ENCODE data around the gene GARIN5A. TPM values are rescaled to one million over a fixed set of nuclear protein-coding genes. Genes with fewer than 3 reads are reported as not detected.

Gene GARIN5A
- total and polyA plus RNA-seq, 2 donors, result 1.3 TPM; not detected in 1

DNA sequence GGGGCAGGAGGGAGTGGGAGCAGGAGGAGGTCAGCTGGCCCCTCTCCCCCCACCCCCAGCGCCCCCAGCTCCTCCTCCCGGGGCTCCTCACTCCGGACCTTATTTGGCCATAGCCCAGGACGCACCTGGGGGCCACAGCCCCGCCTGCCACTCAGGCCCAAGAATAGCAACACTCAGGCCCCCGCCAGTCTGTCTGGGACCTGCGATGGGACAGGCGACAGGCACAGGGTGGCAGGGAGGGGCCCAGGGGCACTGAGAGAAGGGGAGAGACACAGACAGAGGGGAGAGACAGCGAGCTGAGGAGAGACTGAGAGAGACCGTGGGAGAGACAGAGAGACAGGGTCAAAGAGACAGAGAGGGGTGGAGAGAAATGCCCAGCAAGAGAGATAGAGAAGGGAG lies 24.1 kb upstream of the GARIN5A start:
- no peaks in the 10 kb centered on the region for H3K4me1 ChIP-seq (ENCODE audit: insufficient read depth)
- DNase-seq (ENCODE audit: extremely low spot score), result no peak
- WGBS, result 50% methylated on average over 10 of the region's 10 CpGs
- no peaks in the 10 kb centered on the region for H3K36me3 ChIP-seq (ENCODE audit: insufficient read depth)
- H3K27ac ChIP-seq (ENCODE audit: low read depth), result no peak overlapping the region
- H3K4me3 ChIP-seq (ENCODE audit: low read depth, low read length), result no peak overlapping the region

DNA sequence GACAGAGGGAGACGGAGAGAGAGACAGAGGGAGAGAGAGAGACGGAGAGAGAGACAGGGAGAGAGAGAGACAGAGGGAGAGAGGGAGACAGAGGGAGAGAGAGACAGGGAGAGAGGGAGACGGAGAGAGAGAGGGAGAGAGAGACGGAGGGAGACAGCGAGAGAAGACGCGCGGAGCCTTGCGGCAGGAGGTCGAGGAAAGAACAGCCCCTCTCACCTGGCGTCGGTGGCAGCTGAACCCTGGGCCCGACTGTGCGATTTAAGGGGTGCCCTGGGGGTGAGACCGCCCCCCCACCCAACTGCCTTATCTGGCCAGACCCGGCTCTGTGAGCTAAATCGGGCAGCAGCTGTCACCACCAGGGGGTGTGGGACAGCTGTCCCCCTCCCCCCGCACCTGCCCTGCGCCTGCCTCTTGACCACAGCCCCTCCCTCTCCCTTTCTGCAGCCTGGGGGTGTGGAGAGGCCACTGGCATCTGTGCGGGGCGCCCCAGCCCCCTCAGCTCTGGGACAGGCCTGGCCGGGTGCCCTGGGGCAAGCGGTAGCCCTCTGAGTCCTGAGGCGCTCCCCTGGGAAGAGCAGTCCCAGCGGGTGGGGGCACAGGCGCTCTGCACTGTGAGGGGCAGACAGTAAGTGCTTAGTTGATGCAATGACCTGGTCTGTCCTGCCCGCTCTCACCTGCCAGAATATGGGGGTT lies 23.6 kb upstream of the GARIN5A start:
- Histone ChIP-seq H3K4me1 (ENCODE audit: insufficient read depth) (no peaks in the 10 kb centered on the region), H3K4me3 (ENCODE audit: low read depth, low read length) (no peak overlapping the region), H3K36me3 (ENCODE audit: insufficient read depth) (no peaks in the 10 kb centered on the region), H3K27ac (ENCODE audit: low read depth) (no peak overlapping the region)
- WGBS, result 27% methylated on average over 27 of the region's 27 CpGs
- DNase-seq (ENCODE audit: extremely low spot score), result no peak

DNA sequence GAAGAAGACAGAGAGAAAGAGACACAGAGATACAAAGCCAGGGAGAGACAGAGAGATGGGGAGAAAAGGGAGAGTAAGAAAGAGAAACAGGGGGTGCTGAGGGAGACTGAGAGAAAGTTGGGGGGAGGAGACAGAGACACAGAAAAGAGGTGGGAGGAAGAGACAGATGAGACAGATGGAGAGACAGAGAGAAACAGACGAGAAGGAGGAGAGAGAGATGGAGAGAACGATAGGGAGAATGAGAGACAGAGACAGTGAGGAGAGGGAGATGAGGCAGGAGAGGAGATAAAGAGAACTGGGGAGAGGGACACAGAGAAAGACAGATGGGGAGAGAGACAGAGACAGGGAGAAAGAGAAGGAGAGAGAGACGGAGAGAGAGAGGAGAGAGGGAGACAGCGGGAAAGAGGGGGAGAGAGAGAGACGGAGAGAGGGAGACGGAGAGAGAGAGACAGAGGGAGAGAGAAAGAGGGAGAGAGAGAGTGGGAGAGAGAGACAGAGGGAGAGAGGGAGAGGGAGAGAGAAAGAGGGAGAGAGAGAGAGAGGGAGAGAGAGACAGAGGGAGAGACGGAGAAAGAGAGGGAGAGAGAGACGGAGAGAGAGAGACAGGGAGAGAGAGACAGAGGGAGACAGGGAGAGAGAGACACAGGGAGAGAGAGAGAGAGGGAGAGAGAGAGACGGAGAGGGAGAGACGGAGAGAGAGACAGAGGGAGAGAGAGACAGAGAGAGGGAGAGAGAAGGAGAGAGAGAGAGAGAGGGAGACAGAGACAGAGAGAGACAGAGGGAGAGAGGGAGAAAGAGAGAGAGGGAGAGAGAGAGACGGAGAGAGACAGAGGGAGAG lies 21.8 kb upstream of the GARIN5A start:
- no peak for DNase-seq (ENCODE audit: extremely low spot score)
- 75% methylated on average over 11 of the region's 11 CpGs for WGBS
- no peak overlapping the region for H3K27ac ChIP-seq (ENCODE audit: low read depth)
- H3K4me1 ChIP-seq (ENCODE audit: insufficient read depth), result no peaks in the 10 kb centered on the region
- H3K4me3 ChIP-seq (ENCODE audit: low read depth, low read length), result no peak overlapping the region
- H3K36me3 ChIP-seq (ENCODE audit: insufficient read depth), result no peaks in the 10 kb centered on the region

DNA sequence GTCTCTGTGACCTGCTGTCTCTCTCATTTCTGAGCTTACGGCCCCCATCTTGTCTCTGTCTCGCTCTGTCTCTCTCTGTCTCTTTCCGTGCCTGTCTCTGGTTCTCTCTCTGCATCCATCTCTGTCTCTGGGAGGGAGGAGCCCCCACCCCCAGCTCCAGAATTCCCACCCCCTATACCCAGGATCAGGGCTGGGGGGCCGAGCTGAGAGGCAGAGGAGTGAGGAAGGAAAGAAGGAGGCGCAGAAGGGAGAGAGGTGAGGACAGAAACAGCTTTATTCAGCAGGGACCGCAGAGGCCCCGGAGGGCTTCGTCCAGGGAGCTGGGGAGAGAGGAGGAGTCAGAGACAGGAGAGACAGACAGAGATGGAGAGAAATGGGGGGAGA lies 20.4 kb upstream of the GARIN5A start:
- 65% methylated on average over 8 of the region's 8 CpGs for WGBS
- DNase-seq (ENCODE audit: extremely low spot score), result no peak
- Histone ChIP-seq H3K4me1 (ENCODE audit: insufficient read depth) (no peaks in the 10 kb centered on the region), H3K27ac (ENCODE audit: low read depth) (no peak overlapping the region), H3K36me3 (ENCODE audit: insufficient read depth) (no peaks in the 10 kb centered on the region), H3K4me3 (ENCODE audit: low read depth, low read length) (no peak overlapping the region)

DNA sequence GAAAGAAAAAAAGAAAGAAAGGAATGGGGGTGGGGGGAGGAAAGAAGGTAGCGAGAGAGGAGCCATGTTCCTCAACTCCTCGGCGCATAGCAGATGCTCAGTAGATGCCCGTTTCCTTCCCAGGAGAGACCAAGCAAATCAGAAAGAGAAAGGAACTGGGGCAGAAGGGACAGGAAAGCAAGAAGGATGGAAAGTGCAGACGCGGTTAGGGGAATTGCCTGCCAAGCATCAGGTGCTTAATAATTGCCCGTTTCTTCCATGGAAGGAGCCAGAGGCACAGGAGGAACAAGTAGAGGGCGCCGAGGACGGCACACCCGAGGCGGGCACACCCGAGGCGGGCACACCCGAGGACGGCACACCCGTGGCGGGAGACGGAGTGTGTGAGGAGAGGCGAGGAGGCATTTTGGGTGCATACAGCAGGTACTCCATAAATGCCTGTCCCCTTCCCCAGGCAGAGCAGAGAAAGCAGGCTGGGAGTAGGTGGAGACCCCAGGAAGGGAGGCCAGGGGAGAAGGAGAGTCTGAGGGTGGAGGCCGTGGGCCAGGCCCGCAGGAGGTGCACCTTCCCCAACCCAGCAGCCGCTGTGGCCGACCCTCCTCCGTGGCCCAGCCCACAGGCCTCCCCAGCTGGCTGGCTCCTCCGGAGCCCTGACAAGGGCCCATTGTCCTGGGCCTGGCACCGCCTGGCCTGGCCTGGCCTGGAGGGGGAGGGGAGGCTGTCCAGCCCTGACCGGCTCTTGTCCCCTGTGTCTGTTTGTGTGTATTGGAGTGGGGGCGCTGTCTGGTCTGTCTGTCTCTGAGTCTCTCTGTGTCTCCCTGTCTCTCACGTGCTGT lies 19.8 kb upstream of the GARIN5A start:
- WGBS, result 68% methylated on average over 30 of the region's 30 CpGs
- H3K27ac ChIP-seq (ENCODE audit: low read depth), result no peak overlapping the region
- H3K36me3 ChIP-seq (ENCODE audit: insufficient read depth), result no peaks in the 10 kb centered on the region
- DNase-seq (ENCODE audit: extremely low spot score), result no peak
- H3K4me3 ChIP-seq (ENCODE audit: low read depth, low read length), result no peak overlapping the region
- H3K4me1 ChIP-seq (ENCODE audit: insufficient read depth), result no peaks in the 10 kb centered on the region

DNA sequence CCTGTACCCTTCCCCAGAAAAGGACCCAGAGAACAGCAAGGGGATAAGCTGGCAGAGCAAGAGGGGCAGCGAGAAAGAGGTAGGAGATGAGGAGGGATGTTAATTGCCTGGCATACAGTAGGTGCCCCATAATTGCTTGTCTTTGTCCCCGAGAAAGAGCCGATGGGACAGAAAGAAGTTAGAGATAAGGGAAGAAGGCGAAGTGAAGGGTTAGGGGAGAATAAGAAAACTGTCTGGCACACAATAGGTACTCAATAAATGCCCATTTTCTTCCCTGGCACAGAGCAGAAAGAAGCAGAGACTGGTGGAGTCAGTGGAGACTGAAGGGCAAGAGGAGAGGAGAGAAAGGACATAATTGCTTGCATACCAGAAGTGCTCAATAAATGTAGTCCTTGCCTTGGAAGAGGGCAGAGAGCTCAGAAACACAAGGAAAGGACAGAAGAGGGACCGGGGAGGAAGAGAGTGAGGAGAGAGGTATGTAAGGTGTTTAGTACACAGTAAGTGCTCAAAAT lies 18.4 kb upstream of the GARIN5A start:
- no peak for DNase-seq (ENCODE audit: extremely low spot score)
- Histone ChIP-seq H3K4me1 (ENCODE audit: insufficient read depth) (no peaks in the 10 kb centered on the region), H3K4me3 (ENCODE audit: low read depth, low read length) (no peak overlapping the region), H3K27ac (ENCODE audit: low read depth) (no peak overlapping the region), H3K36me3 (ENCODE audit: insufficient read depth) (no peaks in the 10 kb centered on the region)
- 85% methylated on average over 5 of the region's 5 CpGs for WGBS

DNA sequence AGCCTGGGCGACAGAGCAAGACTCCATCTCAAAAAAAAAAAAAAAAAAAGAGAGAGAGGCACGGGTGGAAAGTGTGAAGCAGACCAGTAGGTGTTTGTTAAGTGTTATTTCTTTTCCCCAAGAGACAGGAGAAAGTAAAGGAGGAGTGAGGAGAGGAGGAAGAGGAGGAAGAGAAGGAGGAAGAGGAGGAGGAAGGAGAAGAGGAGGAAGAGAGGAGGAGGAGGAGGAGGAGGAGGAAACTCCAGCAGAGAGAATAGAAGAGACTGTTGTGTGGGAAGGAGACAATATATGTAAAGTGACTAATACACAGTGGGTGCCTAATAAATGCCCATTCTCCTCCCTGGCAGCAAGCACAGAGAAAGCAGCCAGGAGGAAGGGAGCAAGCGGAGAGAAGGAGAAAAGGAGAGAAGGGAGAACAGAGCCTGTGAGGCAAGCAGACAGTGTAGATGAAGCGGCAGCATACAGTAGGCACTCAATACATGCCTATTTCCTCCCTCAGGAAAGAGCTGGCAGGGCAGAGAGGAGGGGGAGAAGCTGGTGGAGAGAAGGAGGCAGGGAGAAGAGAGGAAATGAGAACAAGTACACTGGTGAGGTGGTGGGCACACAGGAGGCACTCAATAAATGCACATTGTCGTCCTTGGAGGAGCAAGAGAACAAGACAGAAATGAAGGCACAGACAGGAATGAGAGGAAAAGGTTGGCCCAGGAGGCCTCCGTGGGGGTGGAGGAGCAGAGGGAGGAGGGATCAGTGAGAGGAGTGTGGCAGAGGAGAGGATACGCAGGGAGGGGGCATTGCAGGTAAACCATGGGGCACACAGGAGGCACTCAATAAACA lies 17.8 kb upstream of the GARIN5A start:
- WGBS, result 68% methylated on average over 7 of the region's 7 CpGs
- H3K36me3 ChIP-seq (ENCODE audit: insufficient read depth), result no peaks in the 10 kb centered on the region
- H3K27ac ChIP-seq (ENCODE audit: low read depth), result no peak overlapping the region
- H3K4me1 ChIP-seq (ENCODE audit: insufficient read depth), result no peaks in the 10 kb centered on the region
- DNase-seq (ENCODE audit: extremely low spot score), result no peak
- H3K4me3 ChIP-seq (ENCODE audit: low read depth, low read length), result no peak overlapping the region

DNA sequence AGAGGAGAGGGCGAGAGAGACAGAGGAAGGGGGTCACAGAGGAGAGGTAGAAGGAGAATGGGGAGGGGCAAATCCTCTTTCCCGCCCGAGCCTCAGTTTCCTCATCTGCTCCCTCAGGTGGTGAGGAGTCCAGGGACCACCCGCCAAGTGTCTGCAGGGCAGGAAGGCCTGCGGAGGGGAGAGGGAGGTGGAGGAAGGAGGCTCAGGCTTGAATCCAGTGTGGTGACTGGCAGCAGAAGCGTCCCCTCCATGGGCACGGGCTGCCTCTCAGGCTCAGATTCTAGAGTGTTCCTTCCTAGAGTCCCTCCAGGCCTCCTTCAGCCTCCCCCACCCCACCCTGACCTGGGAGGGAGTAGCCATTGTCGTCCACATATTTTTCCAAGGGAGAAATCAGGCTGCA lies 16.5 kb upstream of the GARIN5A start:
- no peaks in the 10 kb centered on the region for H3K4me1 ChIP-seq (ENCODE audit: insufficient read depth)
- no peaks in the 10 kb centered on the region for H3K36me3 ChIP-seq (ENCODE audit: insufficient read depth)
- 54% methylated on average over 8 of the region's 8 CpGs for WGBS
- no peak overlapping the region for H3K4me3 ChIP-seq (ENCODE audit: low read depth, low read length)
- DNase-seq (ENCODE audit: extremely low spot score), result no peak
- H3K27ac ChIP-seq (ENCODE audit: low read depth), result no peak overlapping the region

DNA sequence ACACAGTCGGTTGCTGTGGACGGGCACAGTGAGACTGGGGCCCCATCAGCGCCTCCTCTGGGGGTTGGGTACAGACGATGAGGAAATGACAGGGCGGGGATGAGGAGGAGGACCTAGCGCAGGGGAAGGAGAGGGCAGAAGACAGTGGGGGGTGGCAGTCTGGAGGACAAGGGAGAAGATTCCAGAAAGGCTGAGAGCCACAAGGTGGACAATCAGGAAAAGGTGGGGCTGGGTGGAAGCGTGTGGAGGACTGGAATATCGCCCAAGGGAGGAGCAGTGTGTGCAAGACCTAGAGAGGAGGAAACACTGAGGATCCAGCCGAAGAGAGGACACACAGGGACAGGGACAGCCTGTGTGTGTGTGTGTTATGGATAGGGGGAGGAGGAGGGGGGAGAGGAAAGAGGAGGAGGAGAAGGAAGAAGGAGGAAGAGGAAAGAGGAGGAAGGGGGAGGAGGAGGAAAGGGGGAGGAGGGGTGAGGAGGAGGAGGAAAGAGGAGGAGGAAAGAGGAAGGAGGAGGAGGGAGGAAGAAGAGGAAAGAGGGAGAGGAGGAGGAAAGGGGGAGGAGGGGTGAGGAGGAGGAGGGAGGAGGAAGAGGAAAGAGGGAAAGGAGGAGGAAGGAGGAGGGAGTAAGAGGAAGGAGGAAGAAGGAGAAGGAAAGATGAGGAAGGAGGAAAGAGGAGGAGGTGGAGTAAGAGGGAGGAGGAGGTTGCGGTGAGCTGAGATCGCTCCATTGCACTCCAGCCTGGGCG lies 15.8 kb upstream of the GARIN5A start:
- 7% methylated on average over 9 of the region's 12 CpGs for WGBS
- no peak overlapping the region for H3K27ac ChIP-seq (ENCODE audit: low read depth)
- no peaks in the 10 kb centered on the region for H3K4me1 ChIP-seq (ENCODE audit: insufficient read depth)
- H3K4me3 ChIP-seq (ENCODE audit: low read depth, low read length), result no peak overlapping the region
- no peak for DNase-seq (ENCODE audit: extremely low spot score)
- no peaks in the 10 kb centered on the region for H3K36me3 ChIP-seq (ENCODE audit: insufficient read depth)

DNA sequence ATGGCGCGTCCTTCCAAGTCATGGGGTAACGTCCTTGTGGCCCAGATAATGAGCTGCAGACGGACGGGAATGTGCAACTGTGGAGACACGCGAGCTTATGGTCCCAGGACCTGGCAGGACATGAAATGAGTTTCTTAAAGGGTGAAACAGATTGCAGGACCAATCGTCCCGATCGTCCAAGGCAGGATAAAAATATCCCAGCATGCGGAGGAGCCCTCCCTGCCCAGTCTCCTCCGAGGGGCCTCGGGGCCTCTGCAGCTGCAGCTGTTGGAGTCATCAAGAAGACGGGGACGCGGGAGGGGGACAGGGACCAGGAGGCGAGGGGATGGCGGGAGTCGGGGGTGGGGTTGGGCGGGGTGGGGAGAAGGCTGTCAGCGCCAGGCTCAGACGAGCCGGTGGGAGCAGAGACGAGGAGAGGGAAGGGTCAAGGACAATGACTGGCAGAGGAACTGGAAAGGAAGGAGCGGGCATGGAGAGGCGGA lies 14.4 kb upstream of the GARIN5A start:
- DNase-seq (ENCODE audit: extremely low spot score), result no peak
- 28% methylated on average over 26 of the region's 26 CpGs for WGBS
- no peaks in the 10 kb centered on the region for H3K4me1 ChIP-seq (ENCODE audit: insufficient read depth)
- no peak overlapping the region for H3K27ac ChIP-seq (ENCODE audit: low read depth)
- no peak overlapping the region for H3K4me3 ChIP-seq (ENCODE audit: low read depth, low read length)
- no peaks in the 10 kb centered on the region for H3K36me3 ChIP-seq (ENCODE audit: insufficient read depth)

DNA sequence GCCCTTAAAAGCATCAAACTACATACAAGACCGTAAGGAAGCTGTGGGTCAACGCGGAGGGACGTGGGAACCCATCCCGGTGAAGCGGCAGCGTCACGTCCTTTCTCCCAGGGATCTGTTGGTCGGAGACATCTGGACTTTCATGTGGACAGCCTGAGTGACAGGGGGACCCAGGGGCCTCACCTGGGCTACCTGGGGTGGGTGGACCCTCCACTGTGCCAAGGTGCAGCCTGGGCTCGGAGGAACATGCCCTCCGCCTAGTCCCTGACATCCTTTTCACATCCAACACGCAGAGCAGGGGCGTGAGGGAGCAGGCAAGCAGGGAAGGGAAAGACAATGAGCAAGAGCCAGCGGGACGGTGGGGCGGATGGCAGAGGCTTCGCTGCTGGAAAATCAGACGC lies 13.8 kb upstream of the GARIN5A start:
- H3K4me3 ChIP-seq (ENCODE audit: low read depth, low read length), result no peak overlapping the region
- H3K4me1 ChIP-seq (ENCODE audit: insufficient read depth), result no peaks in the 10 kb centered on the region
- H3K27ac ChIP-seq (ENCODE audit: low read depth), result no peak overlapping the region
- DNase-seq (ENCODE audit: extremely low spot score), result no peak
- H3K36me3 ChIP-seq (ENCODE audit: insufficient read depth), result no peaks in the 10 kb centered on the region
- WGBS, result 93% methylated on average over 18 of the region's 18 CpGs

DNA sequence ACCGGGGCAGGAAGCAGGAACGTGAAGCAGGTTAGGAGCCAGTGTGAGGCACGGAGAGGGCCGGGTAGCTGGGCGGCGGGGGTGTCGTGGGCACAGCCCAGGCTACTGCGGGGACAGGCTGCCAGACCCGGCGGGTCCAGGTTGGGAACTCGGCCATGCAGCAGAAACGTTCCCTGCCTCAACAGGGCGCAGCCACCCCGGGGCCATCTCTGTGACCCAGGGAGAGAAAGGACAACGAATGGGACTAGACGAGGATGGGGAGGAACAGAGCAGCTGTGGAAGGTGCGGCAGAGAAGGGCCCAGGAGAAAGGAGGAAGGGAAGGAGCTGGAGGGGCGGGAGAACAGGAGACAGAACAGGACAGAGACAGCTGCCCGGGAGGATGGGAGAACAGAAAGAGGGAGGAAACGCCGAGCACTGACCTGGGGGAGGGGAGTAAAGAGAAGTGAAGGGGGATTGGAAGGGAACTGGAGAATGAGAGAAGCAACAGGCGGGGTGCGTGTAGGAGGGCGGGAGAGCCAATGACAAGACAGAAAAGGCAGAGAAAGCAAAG lies 12.9 kb upstream of the GARIN5A start:
- Histone ChIP-seq H3K36me3 (ENCODE audit: insufficient read depth) (no peaks in the 10 kb centered on the region), H3K4me1 (ENCODE audit: insufficient read depth) (no peaks in the 10 kb centered on the region), H3K27ac (ENCODE audit: low read depth) (no peak overlapping the region), H3K4me3 (ENCODE audit: low read depth, low read length) (no peak overlapping the region)
- WGBS, result 36% methylated on average over 24 of the region's 24 CpGs
- DNase-seq (ENCODE audit: extremely low spot score), result no peak
